PC-9 (cell line): ENCODE results near the gene IL23R.

Source experiments
- CTCF ChIP-seq: fragments of 200-600 bp; sonication (generic); conservative IDR thresholded peaks from 2 replicates; pipeline ENCODE4 v1.6.1; 2017; ENCODE audit warnings: mixed run types, antibody characterized with exemption, mild to moderate bottlenecking, moderate library complexity
- EZH2 ChIP-seq: fragments of 200-600 bp; sonication (generic); IDR thresholded peaks from 2 replicates; pipeline ENCODE4 v1.8.0; 2017; ENCODE audit warnings: antibody characterized with exemption, low read depth

GRCh38 chr1:67257173-67257535 lies 90.9 kb downstream of the IL23R start:
- no peak for TF ChIP-seq CTCF
- no peak for TF ChIP-seq EZH2
